ENCODE results near the gene KCP. TPM values are rescaled to one million over a fixed set of nuclear protein-coding genes. Genes with fewer than 3 reads are reported as not detected.
"Not testable (repeated sequence)": the region's sequence is repeated elsewhere in the genome, so short reads cannot be mapped to it uniquely, and the experiment has no call there.

The KCP gene
- total RNA-seq, 6 experiments from 2014 or later: 0.10 to 0.22 (median 0.12) TPM; not detected in 2

DNA sequence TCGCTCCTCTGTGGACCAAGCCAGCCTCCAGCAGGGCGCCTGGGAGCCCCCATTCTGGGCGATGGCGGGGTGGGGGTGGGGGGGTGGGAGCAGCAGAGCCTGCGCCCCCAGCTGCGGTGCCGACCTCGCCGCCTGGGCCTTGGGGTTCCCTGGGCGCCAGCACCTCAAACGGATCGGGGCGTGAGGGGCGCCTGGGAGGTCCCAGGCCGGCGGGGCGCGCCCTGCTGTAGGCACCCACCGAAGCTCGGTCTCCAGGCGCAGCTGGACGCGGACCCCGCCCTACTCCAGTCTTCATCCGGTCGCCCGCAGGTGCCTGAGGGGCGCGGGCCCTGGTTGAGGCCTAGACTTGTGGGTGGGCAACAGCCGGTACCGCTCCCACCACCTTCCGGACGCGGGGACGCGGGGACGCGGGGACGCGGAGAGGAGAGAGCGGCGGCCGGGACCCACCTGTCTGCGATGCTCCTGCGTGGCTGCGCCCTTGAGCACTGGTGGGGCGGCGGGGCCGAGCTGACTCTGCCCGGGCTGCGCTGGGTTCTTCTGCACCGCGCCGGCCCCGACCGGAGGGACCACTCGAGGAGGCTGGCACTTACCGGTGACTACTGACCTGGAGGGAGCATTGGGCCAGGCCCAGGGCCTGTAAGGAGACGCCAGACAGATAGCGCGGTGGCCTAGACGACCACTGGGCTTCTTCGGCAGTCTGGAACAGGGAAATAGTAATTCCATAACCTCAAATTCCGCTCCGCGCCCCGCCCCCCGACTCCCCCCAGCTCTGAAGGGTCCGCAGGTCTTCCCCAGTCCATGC, 5.5 kb upstream of the KCP start:
- WGBS (ENCODE audit: insufficient coverage, low coverage, low lambda C conversion rate, missing lambda C conversion rate): 47% methylated on average over 12 of the region's 69 CpGs
- Histone ChIP-seq H3K4me1 (no peaks in the 10 kb centered on the region), H3K9me3 (no peaks in the 10 kb centered on the region), H3K27me3 (no peaks in the 10 kb centered on the region), H3K36me3 (no peaks in the 10 kb centered on the region), H3K27ac (no peak overlapping the region), H3K4me3 (peak overlapping the region in 1 of 3 donors; percentile 4)
- ATAC-seq (no peak), DNase-seq (no peak)
- intact Hi-C loops (cut with DNase I): no loop called here
- TF ChIP-seq POLR2A (IDR thresholded peaks at IDR 0.05): no peak
- TF ChIP-seq, protein P1, sequence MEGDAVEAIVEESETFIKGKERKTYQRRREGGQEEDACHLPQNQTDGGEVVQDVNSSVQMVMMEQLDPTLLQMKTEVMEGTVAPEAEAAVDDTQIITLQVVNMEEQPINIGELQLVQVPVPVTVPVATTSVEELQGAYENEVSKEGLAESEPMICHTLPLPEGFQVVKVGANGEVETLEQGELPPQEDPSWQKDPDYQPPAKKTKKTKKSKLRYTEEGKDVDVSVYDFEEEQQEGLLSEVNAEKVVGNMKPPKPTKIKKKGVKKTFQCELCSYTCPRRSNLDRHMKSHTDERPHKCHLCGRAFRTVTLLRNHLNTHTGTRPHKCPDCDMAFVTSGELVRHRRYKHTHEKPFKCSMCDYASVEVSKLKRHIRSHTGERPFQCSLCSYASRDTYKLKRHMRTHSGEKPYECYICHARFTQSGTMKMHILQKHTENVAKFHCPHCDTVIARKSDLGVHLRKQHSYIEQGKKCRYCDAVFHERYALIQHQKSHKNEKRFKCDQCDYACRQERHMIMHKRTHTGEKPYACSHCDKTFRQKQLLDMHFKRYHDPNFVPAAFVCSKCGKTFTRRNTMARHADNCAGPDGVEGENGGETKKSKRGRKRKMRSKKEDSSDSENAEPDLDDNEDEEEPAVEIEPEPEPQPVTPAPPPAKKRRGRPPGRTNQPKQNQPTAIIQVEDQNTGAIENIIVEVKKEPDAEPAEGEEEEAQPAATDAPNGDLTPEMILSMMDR (IDR thresholded peaks at IDR 0.05): no peak

DNA sequence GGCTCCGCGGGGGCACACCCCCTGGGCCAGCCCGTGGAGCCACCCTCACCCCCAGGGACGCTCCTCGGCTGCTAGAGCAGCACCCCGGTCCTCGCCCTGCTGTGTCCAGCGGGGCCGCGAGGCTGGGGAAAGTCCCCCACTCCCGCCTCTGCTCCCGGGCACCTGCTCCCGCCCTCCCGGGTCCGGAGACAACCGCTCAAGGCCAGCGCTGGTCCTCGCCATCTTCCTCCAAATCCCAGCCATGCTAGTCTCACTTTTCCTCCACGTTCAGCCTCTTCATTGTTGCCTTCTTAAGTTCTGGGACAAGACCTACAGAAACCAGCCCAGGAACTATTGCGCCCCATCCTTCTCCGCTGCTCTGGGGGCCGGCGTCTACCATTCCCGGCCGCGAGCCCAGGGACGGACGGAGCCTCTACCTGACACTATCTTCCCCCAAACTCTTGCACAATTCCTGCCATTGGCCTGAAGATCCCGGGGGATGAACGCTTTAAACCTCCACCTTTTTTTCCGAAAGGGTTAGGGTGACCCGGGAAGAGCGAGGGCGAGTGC, 4.8 kb upstream of the KCP start:
- H3K4me1 ChIP-seq: peaks cover 0 to 4% (median 0%) of the 10 kb centered on the region in 4 donors
- WGBS (ENCODE audit: insufficient coverage, low coverage, low lambda C conversion rate, missing lambda C conversion rate): 5% methylated on average over 15 of the region's 34 CpGs
- H3K27me3 ChIP-seq: no peaks in the 10 kb centered on the region
- TF ChIP-seq POLR2A (IDR thresholded peaks at IDR 0.05): no peak
- TF ChIP-seq, protein P1 (IDR thresholded peaks at IDR 0.05): no peak
- H3K4me3 ChIP-seq: peak overlapping the region in 1 of 3 donors; percentile 4
- no peaks in the 10 kb centered on the region for H3K9me3 ChIP-seq
- no peak overlapping the region for H3K27ac ChIP-seq
- ATAC-seq: peak in 2 of 4 donors; percentile 18 to 20
- no peaks in the 10 kb centered on the region for H3K36me3 ChIP-seq
- DNase-seq: no peak
- intact Hi-C loops (cut with DNase I): no loop called here

DNA sequence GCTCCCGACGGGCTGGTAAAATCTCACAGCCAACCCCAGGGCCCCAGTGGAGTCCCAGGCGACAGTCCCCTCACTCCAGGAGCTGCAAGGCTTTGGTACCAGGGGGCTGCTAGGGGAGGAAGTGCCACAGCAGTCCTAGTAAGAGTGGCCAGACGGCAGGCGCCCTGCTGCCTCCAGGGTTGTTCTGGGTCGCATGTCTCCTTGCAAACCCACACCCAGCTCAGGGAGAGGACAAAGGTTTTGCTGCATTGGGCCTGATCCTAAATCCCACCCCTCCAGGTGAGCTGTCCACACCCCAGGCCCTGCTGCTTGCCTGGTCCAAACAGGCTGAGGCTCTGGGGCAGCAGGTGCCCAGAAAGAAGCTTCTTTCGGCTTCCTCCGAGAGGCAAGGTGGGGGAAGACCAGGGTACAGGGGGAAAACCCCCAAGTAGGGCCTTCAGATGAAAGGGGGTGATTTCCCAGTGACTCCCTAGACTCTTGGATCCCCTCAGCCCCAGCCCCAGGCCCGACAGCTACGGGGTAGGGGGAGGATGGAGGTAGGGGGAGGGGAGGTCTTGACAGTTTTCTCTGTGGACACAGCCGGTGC, 4.2 kb upstream of the KCP start:
- Histone ChIP-seq H3K27ac (no peak overlapping the region), H3K9me3 (no peaks in the 10 kb centered on the region), H3K4me3 (no peak overlapping the region), H3K27me3 (no peaks in the 10 kb centered on the region), H3K4me1 (peaks cover 0 to 4% (median 0%) of the 10 kb centered on the region in 4 donors), H3K36me3 (no peaks in the 10 kb centered on the region)
- no CpG with 5 or more reads among the region's 11 CpGs for WGBS (ENCODE audit: insufficient coverage, low coverage, low lambda C conversion rate, missing lambda C conversion rate)
- intact Hi-C loops (cut with DNase I): loop anchor here in 1 of 2 donors (5.0 kb wide), 1 partner anchor 178 kb away; no protein-coding TSS in a partner anchor
- ATAC-seq: no peak
- TF ChIP-seq POLR2A (IDR thresholded peaks at IDR 0.05): no peak
- TF ChIP-seq, protein P1 (IDR thresholded peaks at IDR 0.05): no peak
- DNase-seq: no peak

DNA sequence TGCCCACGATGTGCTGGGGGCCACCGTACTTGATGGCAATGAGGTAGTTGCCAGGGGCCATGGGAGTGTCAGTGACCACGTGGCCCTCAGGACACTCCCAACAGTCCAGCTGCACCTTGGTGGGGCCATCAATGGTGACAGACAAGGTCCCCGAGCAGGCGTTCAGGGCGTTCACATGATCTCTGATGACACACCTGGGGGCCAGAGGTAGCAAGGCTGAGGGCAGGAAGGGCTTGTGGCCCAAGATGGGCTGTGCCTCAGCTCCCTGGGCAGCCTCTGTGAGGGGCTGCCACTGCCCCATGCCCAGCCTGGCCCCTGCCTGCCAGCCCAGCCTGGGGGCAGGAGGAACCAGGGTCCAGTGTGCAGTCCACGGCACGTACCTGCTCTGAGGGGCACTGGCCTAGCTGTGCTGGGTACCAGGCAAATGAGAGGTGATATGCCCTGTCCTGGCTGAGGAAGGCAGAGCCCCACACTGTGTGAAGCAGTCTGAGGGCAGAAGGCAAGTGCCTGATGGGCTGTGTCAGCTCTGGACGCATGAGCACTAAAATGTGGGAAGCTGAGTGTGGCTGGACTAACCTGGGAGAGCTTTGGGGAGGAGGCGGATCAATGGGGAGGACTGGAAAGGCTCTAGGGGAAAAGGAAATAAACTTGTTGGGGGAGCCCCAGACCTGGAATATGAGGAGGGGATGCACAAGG, 3.5 kb upstream of the KCP start:
- no peaks in the 10 kb centered on the region for H3K27me3 ChIP-seq
- H3K9me3 ChIP-seq: no peaks in the 10 kb centered on the region
- no peak for ATAC-seq
- DNase-seq: no peak
- H3K27ac ChIP-seq: no peak overlapping the region
- H3K4me1 ChIP-seq: peaks cover 0 to 4% (median 0%) of the 10 kb centered on the region in 4 donors
- no peak overlapping the region for H3K4me3 ChIP-seq
- 100% methylated on average over 1 of the region's 10 CpGs for WGBS (ENCODE audit: insufficient coverage, low coverage, low lambda C conversion rate, missing lambda C conversion rate)
- TF ChIP-seq, protein P1 (IDR thresholded peaks at IDR 0.05): no peak
- no peak for TF ChIP-seq POLR2A (IDR thresholded peaks at IDR 0.05)
- no peaks in the 10 kb centered on the region for H3K36me3 ChIP-seq
- intact Hi-C loops (cut with DNase I): loop anchor here in 1 of 2 donors (5.0 kb wide), 1 partner anchor 178 kb away; no protein-coding TSS in a partner anchor

DNA sequence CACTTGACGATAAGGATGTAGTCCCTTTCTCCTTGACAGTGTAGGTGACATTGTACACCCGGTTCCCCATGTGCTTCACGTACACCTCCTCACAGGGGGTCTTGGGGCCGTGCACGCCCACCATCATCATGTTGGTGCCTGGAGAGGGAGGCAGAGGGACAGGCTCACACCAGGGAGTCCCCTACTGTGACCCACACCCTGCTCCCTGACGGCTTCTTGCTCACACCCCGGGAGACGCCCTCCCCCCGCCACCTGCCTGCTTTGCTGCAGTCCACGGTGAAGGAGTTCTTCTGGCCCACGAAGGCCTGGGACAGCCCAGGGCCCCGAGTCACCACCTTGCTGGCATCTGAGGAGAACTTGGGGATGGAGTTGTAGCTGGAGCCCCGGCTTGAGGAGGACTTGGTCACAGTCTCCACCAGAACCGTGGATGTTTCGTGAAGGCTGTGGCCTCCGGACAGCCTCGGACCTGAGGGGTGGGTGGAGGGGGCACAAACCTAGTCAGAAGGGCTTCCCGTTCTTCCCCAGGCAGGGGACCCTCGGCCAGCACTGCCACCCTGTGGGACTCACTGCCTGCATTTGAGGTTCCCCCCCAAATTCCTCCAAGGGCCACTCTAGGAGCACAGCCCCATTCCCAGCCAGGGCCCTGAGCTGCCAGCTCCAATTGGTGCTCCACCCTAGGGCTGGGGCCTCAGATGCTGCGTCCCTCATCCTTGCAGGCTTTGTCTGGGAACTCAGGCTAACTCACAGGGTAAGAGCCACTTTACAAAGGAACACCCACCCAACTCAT, 2.4 kb upstream of the KCP start:
- intact Hi-C loops (cut with DNase I): loop anchor here in 1 of 2 donors (5.0 kb wide), 1 partner anchor 179 kb away; no protein-coding TSS in a partner anchor
- not testable (repeated sequence) for DNase-seq, H3K36me3 ChIP-seq, H3K4me3 ChIP-seq, H3K9me3 ChIP-seq, H3K27me3 ChIP-seq, H3K4me1 ChIP-seq, ATAC-seq, H3K27ac ChIP-seq
- 61% methylated on average over 3 of the region's 20 CpGs for WGBS (ENCODE audit: insufficient coverage, low coverage, low lambda C conversion rate, missing lambda C conversion rate)
